ENCODE measurements around the gene SIRPB2.

SIRPB2 gene

GRCh38 chr20:1463971-1464570 is 27.1 kb downstream of the SIRPB2 start:
- TF ChIP-seq REST (IDR thresholded peaks at IDR 0.05; ENCODE audit: insufficient read depth in 1 of 2, low read depth in 2 of 2, low read length in 2 of 2) = no peak
- no peak for TF ChIP-seq POLR2AphosphoS5 (IDR thresholded peaks at IDR 0.05; ENCODE audit: low read depth, low read length)
- TF ChIP-seq SIN3A (IDR thresholded peaks at IDR 0.05; ENCODE audit: borderline replicate concordance, insufficient read depth, low read length) = no peak
- no peak for TF ChIP-seq TAF1 (IDR thresholded peaks at IDR 0.05; ENCODE audit: borderline replicate concordance, insufficient read depth, low read length)
- no peak for TF ChIP-seq FOXP2 (optimal IDR thresholded peaks at IDR 0.05; ENCODE audit: borderline replicate concordance, extremely low read depth, extremely low read length, insufficient read depth)

GRCh38 chr20:1462834-1463233 is 28.4 kb downstream of the SIRPB2 start:
- TF ChIP-seq POLR2AphosphoS5 (IDR thresholded peaks at IDR 0.05; ENCODE audit: low read depth, low read length) (no peak), SIN3A (IDR thresholded peaks at IDR 0.05; ENCODE audit: borderline replicate concordance, insufficient read depth, low read length) (no peak), TAF1 (IDR thresholded peaks at IDR 0.05; ENCODE audit: borderline replicate concordance, insufficient read depth, low read length) (no peak), FOXP2 (optimal IDR thresholded peaks at IDR 0.05; ENCODE audit: borderline replicate concordance, extremely low read depth, extremely low read length, insufficient read depth) (no peak), REST (IDR thresholded peaks at IDR 0.05; ENCODE audit: insufficient read depth in 1 of 2, low read depth in 2 of 2, low read length in 2 of 2) (no peak)

- TF ChIP-seq FOXP2 (optimal IDR thresholded peaks at IDR 0.05; ENCODE audit: borderline replicate concordance, extremely low read depth, extremely low read length, insufficient read depth) (no peak), SIN3A (IDR thresholded peaks at IDR 0.05; ENCODE audit: borderline replicate concordance, insufficient read depth, low read length) (no peak), POLR2AphosphoS5 (IDR thresholded peaks at IDR 0.05; ENCODE audit: low read depth, low read length) (no peak), TAF1 (IDR thresholded peaks at IDR 0.05; ENCODE audit: borderline replicate concordance, insufficient read depth, low read length) (no peak), REST (IDR thresholded peaks at IDR 0.05; ENCODE audit: insufficient read depth in 1 of 2, low read depth in 2 of 2, low read length in 2 of 2) (no peak)
Observed at GRCh38 chr20:1462001-1462400, 29.2 kb downstream of the SIRPB2 start.

GRCh38 chr20:1460275-1460674 is 30.9 kb downstream of the SIRPB2 start:
- TF ChIP-seq TAF1 (IDR thresholded peaks at IDR 0.05; ENCODE audit: borderline replicate concordance, insufficient read depth, low read length) (no peak), SIN3A (IDR thresholded peaks at IDR 0.05; ENCODE audit: borderline replicate concordance, insufficient read depth, low read length) (no peak), POLR2AphosphoS5 (IDR thresholded peaks at IDR 0.05; ENCODE audit: low read depth, low read length) (no peak), REST (IDR thresholded peaks at IDR 0.05; ENCODE audit: insufficient read depth in 1 of 2, low read depth in 2 of 2, low read length in 2 of 2) (no peak), FOXP2 (optimal IDR thresholded peaks at IDR 0.05; ENCODE audit: borderline replicate concordance, extremely low read depth, extremely low read length, insufficient read depth) (no peak)

Measured in PFSK-1 (cell line).